GM12878 (cell line): ENCODE data around the gene TAGLN. TPM values are rescaled to one million over a fixed set of nuclear protein-coding genes. Genes with fewer than 3 reads are reported as not detected.
A peak's percentile ranks its signal among the peaks of the same experiment; 100 is the strongest.
"Not testable (repeated sequence)": the region's sequence is repeated elsewhere in the genome, so short reads cannot be mapped to it uniquely, and the experiment has no call there.

Source experiments
- ATAC-seq: fragments of 200-7000 bp; cut with Tn5 transposase; 3 replicates; pipeline ENCODE4 v1.9.1; 2020; ENCODE audit warnings: mild to moderate bottlenecking, moderate library complexity
- BruUV-seq: library from RNA; stranded (reverse); fragments of 400-500 nt; replicated peaks from 2 replicates; lab custom pipeline; 2021; lab: Mats Ljungman, UMichigan
- CTCF ChIA-PET: fragments of 300-600 bp; sonication (Branson Sonifier 250); formaldehyde crosslinking; extraction: SDS; loops from one replicate; lab custom pipeline; 2021; ENCODE audit warnings: inconsistent platforms; lab: Yijun Ruan, JAX
- POLR2A ChIA-PET: fragments of 350-600 bp; formaldehyde crosslinking; extraction: SDS; loops from one replicate; lab custom pipeline; 2021; ENCODE audit warnings: inconsistent platforms; lab: Charles Lee
- RAD21 ChIA-PET: fragments of 300-600 bp; sonication (Branson Sonifier 250); formaldehyde crosslinking; loops from one replicate; lab custom pipeline; 2023; ENCODE audit warnings: antibody characterized with exemption; ENCODE audit not compliant: unreplicated experiment; lab: Charles Lee
- SMC1A ChIA-PET: fragments of 300-600 bp; sonication (Branson Sonifier 250); formaldehyde crosslinking; loops from one replicate; lab custom pipeline; 2023; ENCODE audit not compliant: unreplicated experiment, uncharacterized antibody; lab: Charles Lee
- DNase-seq: peaks from one replicate; pipeline ENCODE4 v3.0.0-alpha.2; 2011; ENCODE audit warnings: low read depth, low spot score
- FAIRE-seq: peaks from 3 replicates; lab custom pipeline; 2011; peaks lifted over from hg19 to GRCh38; lab: Jason Lieb, UNC
- H2AFZ ChIP-seq: 2 replicates; pipeline ENCODE4 v1.6.0; 2011; ENCODE audit warnings: low read depth, low read length, control low read depth; ENCODE audit not compliant: control insufficient read depth
- H3K27ac ChIP-seq: 2 replicates; pipeline ENCODE4 v1.5.1; 2011; ENCODE audit warnings: control low read depth; ENCODE audit not compliant: control insufficient read depth, insufficient read depth
- H3K27me3 ChIP-seq, 2 experiments: replicated peaks in 1 of 2; 2 replicates each; pipeline versions ENCODE4 v1.6.0 to v1.6.1; 2011; ENCODE audit warnings: low read length in 1 of 2; ENCODE audit not compliant: control insufficient read depth in 2 of 2, insufficient read depth in 2 of 2
- H3K36me3 ChIP-seq, 2 experiments: 2 replicates each; pipeline ENCODE4 v1.5.1; 2011; ENCODE audit warnings: low read length in 1 of 2; ENCODE audit not compliant: control insufficient read depth in 2 of 2, insufficient read depth in 2 of 2
- H3K4me1 ChIP-seq: 2 replicates; pipeline ENCODE4 v1.6.1; 2011; ENCODE audit warnings: mild to moderate bottlenecking, low read length, moderate library complexity, mixed read lengths; ENCODE audit not compliant: control insufficient read depth, insufficient read depth
- H3K4me2 ChIP-seq: 2 replicates; pipeline ENCODE4 v1.6.0; 2011; ENCODE audit warnings: control low read depth; ENCODE audit not compliant: control insufficient read depth, insufficient read depth
- H3K4me3 ChIP-seq: fragments of 200-600 bp; sonication (generic); 2 replicates; pipeline ENCODE4 v1.5.1; 2016
- H3K79me2 ChIP-seq: 2 replicates; pipeline ENCODE4 v1.6.0; 2011; ENCODE audit warnings: low read length; ENCODE audit not compliant: control insufficient read depth, insufficient read depth
- H3K9ac ChIP-seq: 2 replicates; pipeline ENCODE4 v1.8.0; 2011; ENCODE audit warnings: low read length, control low read depth, mixed read lengths; ENCODE audit not compliant: control insufficient read depth, insufficient read depth
- H3K9me3 ChIP-seq: replicated peaks from 3 replicates; pipeline ENCODE4 v1.5.1; 2011; ENCODE audit warnings: mild to moderate bottlenecking, low read length; ENCODE audit not compliant: control insufficient read depth, insufficient read depth
- H4K20me1 ChIP-seq: 2 replicates; pipeline ENCODE4 v1.6.0; 2011; ENCODE audit not compliant: control insufficient read depth, insufficient read depth
- FOXM1 ChIP-seq: IDR thresholded peaks from 2 replicates; pipeline ENCODE4 v1.6.1; 2012; ENCODE audit warnings: low read depth, mild to moderate bottlenecking, inconsistent platforms, low read length, moderate library complexity
- POLR2A ChIP-seq: IDR thresholded peaks from 2 replicates; pipeline ENCODE4 v1.6.1; 2011; ENCODE audit warnings: low read depth, mild to moderate bottlenecking, low read length
- WGBS: methylation state at CpG from one replicate; pipeline ENCODE4 v1.1.6; 2016; ENCODE audit warnings: low lambda C conversion rate; ENCODE audit not compliant: insufficient replicate concordance, insufficient coverage; ENCODE audit errors: missing lambda C conversion rate; 5-methylcytosine and 5-hydroxymethylcytosine counted together
- in situ Hi-C: fragments of 300-500 bp; cut with MboI; formaldehyde crosslinking; loops from 9 replicates; pipeline ENCODE4 v1.14.3; 2018; ENCODE audit warnings: mixed read lengths
- intact Hi-C: fragments of 100-400 bp; cut with micrococcal nuclease; formaldehyde crosslinking; loops from one replicate; pipeline ENCODE4 v1.14.2; 2022; ENCODE audit not compliant: unreplicated experiment
- polyA plus RNA-seq, 11 experiments: library from polyadenylated mRNA; depleted of rRNA in 4 of 11; unstranded in 6 of 11; stranded (reverse) in 5 of 11; fragments of >200 nt; fragmentation: Nextera tagmentation in 4 of 11; fragmentation: Illumina TruSeq in 1 of 11; extraction: Ambion mirVana in 4 of 11; extraction: Trizol in 1 of 11; gene quantifications; 1 replicate in 1 of 11; 2 replicates in 10 of 11; pipeline versions ENCODE4 v1.2.1 to v1.2.3, GENCODE V29; 2011 to 2016; ENCODE audit warnings: inconsistent platforms in 2 of 11, missing spikeins in 2 of 11, low read depth in 1 of 11
- total RNA-seq, 4 experiments: library from RNA; depleted of rRNA in 3 of 4; stranded (reverse); fragments of >200 nt in 3 of 4; fragmentation: Illumina TruSeq in 1 of 4; extraction: Trizol in 1 of 4; gene quantifications; 2 replicates each; pipeline versions ENCODE4 v1.2.1 to v1.2.3, GENCODE V29; 2013 to 2021
- TF ChIP-seq, protein P1 (sequence below), 3 experiments: IDR thresholded peaks in 2 of 3; conservative IDR thresholded peaks in 1 of 3; 2 replicates each; pipeline ENCODE4 v1.5.1; 2011; ENCODE audit warnings: low read depth in 3 of 3, low read length in 3 of 3, mild to moderate bottlenecking in 3 of 3, control low read depth in 2 of 3, moderate library complexity in 2 of 3, inconsistent platforms in 1 of 3, mixed read lengths in 1 of 3; ENCODE audit not compliant: control insufficient read depth in 2 of 3, insufficient read depth in 1 of 3; ENCODE audit errors: extremely low read depth in 1 of 3
- TF ChIP-seq, protein P2 (sequence below): IDR thresholded peaks from 2 replicates; pipeline ENCODE4 v1.6.1; 2012; ENCODE audit warnings: low read depth, low read length, improper control_type of control experiment

Gene TAGLN
- total and polyA plus RNA-seq, 10 of the 15 experiments (the other 5 are each of a cell fraction or from before 2014, with no cell fraction given) = 0.26 to 4.6 (median 1.7) TPM

DNA sequence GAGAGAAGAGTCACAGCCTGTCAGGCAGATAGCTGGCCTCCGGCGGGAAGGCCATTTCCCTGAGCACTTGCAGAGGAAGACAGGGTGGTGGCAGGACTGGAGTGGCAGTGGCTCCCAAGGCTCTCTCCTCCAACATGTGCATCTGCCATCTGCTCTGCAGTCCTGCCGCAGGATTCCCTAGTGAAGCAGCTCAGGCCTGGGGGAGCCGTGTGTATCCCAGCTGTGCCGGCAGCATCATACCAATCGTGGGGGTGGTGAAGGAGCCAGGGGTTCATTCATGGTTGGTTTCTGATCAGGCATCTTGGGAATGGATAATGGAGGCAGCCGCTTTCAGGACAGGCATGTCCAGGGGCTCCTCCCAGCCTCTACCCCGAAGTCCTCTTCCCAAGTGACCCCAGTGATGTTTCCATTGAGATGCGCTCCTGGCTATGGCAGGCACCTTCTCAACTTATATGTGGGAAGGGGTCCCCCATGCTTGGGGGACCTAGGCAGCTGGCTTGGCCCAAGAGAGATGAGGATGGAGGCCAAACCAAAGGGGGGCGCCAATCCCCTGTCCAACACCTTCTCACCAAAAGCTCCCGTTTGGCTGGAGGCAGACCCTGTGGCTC lies 6.1 kb downstream of the TAGLN start:
- FAIRE-seq (no peak), ATAC-seq (no peak), DNase-seq (no peak)
- no peak overlapping the region for H3K27ac ChIP-seq
- WGBS = 93% methylated on average over 11 of the region's 11 CpGs
- no peak overlapping the region for H3K4me3 ChIP-seq
- SMC1A ChIA-PET = interaction anchor here (0.7 kb wide), 1 partner anchor 370 kb away, joined by 3 read pairs; no protein-coding TSS in a partner anchor
- no peaks in the 10 kb centered on the region for H3K79me2 ChIP-seq
- RAD21 ChIA-PET = interaction anchor here (0.6 to 0.9 kb wide), 2 partner anchors 22 to 1444 kb away, joined by 3 read pairs; no protein-coding TSS in a partner anchor
- CTCF ChIA-PET = interaction anchor here (1.1 kb wide), 1 partner anchor 10 kb away, joined by 3 read pairs; no protein-coding TSS in a partner anchor
- H3K4me2 ChIP-seq = no peak overlapping the region
- peak; percentile 39; the same call in 1 of the 2 replicates for TF ChIP-seq POLR2A
- no peak for TF ChIP-seq FOXM1
- TF ChIP-seq, protein P1, sequence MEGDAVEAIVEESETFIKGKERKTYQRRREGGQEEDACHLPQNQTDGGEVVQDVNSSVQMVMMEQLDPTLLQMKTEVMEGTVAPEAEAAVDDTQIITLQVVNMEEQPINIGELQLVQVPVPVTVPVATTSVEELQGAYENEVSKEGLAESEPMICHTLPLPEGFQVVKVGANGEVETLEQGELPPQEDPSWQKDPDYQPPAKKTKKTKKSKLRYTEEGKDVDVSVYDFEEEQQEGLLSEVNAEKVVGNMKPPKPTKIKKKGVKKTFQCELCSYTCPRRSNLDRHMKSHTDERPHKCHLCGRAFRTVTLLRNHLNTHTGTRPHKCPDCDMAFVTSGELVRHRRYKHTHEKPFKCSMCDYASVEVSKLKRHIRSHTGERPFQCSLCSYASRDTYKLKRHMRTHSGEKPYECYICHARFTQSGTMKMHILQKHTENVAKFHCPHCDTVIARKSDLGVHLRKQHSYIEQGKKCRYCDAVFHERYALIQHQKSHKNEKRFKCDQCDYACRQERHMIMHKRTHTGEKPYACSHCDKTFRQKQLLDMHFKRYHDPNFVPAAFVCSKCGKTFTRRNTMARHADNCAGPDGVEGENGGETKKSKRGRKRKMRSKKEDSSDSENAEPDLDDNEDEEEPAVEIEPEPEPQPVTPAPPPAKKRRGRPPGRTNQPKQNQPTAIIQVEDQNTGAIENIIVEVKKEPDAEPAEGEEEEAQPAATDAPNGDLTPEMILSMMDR (IDR thresholded peaks at IDR 0.05 in 2 of 3, conservative IDR thresholded peaks at IDR 0.05 in 1 of 3; ENCODE audit: control insufficient read depth in 2 of 3, extremely low read depth in 1 of 3, insufficient read depth in 1 of 3, low read depth in 3 of 3, low read length in 3 of 3) = no peak
- TF ChIP-seq, protein P2, sequence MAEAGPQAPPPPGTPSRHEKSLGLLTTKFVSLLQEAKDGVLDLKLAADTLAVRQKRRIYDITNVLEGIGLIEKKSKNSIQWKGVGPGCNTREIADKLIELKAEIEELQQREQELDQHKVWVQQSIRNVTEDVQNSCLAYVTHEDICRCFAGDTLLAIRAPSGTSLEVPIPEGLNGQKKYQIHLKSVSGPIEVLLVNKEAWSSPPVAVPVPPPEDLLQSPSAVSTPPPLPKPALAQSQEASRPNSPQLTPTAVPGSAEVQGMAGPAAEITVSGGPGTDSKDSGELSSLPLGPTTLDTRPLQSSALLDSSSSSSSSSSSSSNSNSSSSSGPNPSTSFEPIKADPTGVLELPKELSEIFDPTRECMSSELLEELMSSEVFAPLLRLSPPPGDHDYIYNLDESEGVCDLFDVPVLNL = no peak
- H3K27me3 ChIP-seq = no peaks in the 10 kb centered on the region
- intact Hi-C loops (loop anchor here (5.0 kb wide), 1 partner anchor 73 kb away; no protein-coding TSS in a partner anchor), in situ Hi-C loops (loop anchor here (5.0 kb wide), 1 partner anchor 73 kb away; no protein-coding TSS in a partner anchor)
- H3K9me3 ChIP-seq = no peaks in the 10 kb centered on the region
- H2AFZ ChIP-seq = no peak overlapping the region
- H3K9ac ChIP-seq = no peak overlapping the region
- no TSS peak for BruUV-seq
- no peaks in the 10 kb centered on the region for H4K20me1 ChIP-seq
- H3K4me1 ChIP-seq = no peaks in the 10 kb centered on the region
- POLR2A ChIA-PET = no interaction called here
- peaks cover 0 to 4% of the 10 kb centered on the region in 2 experiments; a peak in 3 of 4 replicates for H3K36me3 ChIP-seq

DNA sequence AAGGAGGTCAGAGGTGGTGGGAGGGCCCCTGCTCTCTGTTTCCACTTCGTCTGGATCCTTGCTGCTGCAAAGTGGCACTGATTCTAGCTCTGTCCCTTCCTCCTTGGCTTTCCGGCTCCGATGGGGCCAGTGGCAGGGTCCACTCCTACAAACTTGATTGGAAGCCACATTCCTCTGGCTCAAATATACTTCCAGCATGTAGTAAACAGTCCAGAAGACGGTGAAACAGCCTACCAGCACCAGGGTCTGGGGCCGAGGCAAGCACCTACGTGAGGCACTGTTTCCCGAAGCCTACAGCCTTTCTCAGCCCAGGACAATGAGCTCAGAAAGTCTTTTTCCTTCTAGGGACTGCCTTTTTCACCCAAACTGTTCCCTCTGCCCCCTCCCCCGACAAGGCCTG lies 6.9 kb downstream of the TAGLN start:
- H3K36me3 ChIP-seq, H3K4me1 ChIP-seq, ATAC-seq, FAIRE-seq, DNase-seq, H3K79me2 ChIP-seq, H3K27ac ChIP-seq, RAD21 ChIA-PET, H3K9me3 ChIP-seq, POLR2A ChIA-PET, H3K4me2 ChIP-seq, CTCF ChIA-PET, H4K20me1 ChIP-seq, H3K27me3 ChIP-seq, SMC1A ChIA-PET, H3K9ac ChIP-seq, H2AFZ ChIP-seq, H3K4me3 ChIP-seq: not testable (repeated sequence)
- intact Hi-C loops = loop anchor here (5.0 kb wide), 1 partner anchor 74 kb away; no protein-coding TSS in a partner anchor
- TSS peak; percentile 49 for BruUV-seq
- 78% methylated on average over 7 of the region's 8 CpGs for WGBS
- in situ Hi-C loops = loop anchor here (5.0 kb wide), 1 partner anchor 74 kb away; no protein-coding TSS in a partner anchor

DNA sequence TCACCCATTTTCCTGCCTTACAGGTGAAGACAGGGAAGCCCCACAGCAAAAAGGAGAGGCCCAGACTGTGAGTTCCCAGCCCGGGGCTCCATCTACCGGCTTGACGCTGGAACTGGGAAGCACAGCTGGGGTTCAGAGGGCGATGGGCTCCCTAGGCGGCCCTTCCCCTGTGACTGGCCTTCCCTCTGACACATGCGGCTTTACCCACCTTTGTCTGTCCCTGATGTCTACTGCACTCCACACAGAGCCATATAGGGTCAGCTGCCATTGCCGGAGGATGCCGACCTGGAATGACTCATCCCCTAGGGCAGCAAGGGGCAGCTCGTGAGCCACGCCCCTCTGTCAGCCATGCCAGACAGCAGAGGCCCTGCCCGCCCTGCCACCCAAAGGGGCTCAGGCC lies 7.7 kb downstream of the TAGLN start:
- CTCF ChIA-PET, H3K27ac ChIP-seq, H3K4me2 ChIP-seq, H3K4me3 ChIP-seq, ATAC-seq, H3K4me1 ChIP-seq, FAIRE-seq, H3K27me3 ChIP-seq, H3K9me3 ChIP-seq, SMC1A ChIA-PET, POLR2A ChIA-PET, RAD21 ChIA-PET, DNase-seq, H4K20me1 ChIP-seq, BruUV-seq, H3K36me3 ChIP-seq, H2AFZ ChIP-seq, H3K79me2 ChIP-seq, H3K9ac ChIP-seq: not testable (repeated sequence)
- WGBS = 86% methylated on average over 6 of the region's 11 CpGs
- intact Hi-C loops (loop anchor here (5.0 kb wide), 1 partner anchor 75 kb away; no protein-coding TSS in a partner anchor), in situ Hi-C loops (loop anchor here (5.0 kb wide), 1 partner anchor 75 kb away; no protein-coding TSS in a partner anchor)
